ENCODE results near the gene ARF1.
A peak's percentile ranks its signal among the peaks of the same experiment; 100 is the strongest.

The ARF1 gene

GRCh38 chr1:228071839-228072657, 10.5 kb upstream of the ARF1 start:
- DNase-seq: no peak

- no peak for DNase-seq
Measured at GRCh38 chr1:228072658-228073043, 9.9 kb upstream of the ARF1 start.

- no peak for DNase-seq
Measured at GRCh38 chr1:228073061-228073856, 9.2 kb upstream of the ARF1 start.

GRCh38 chr1:228073857-228074545, 8.5 kb upstream of the ARF1 start:
- no peak for DNase-seq

DNA sequence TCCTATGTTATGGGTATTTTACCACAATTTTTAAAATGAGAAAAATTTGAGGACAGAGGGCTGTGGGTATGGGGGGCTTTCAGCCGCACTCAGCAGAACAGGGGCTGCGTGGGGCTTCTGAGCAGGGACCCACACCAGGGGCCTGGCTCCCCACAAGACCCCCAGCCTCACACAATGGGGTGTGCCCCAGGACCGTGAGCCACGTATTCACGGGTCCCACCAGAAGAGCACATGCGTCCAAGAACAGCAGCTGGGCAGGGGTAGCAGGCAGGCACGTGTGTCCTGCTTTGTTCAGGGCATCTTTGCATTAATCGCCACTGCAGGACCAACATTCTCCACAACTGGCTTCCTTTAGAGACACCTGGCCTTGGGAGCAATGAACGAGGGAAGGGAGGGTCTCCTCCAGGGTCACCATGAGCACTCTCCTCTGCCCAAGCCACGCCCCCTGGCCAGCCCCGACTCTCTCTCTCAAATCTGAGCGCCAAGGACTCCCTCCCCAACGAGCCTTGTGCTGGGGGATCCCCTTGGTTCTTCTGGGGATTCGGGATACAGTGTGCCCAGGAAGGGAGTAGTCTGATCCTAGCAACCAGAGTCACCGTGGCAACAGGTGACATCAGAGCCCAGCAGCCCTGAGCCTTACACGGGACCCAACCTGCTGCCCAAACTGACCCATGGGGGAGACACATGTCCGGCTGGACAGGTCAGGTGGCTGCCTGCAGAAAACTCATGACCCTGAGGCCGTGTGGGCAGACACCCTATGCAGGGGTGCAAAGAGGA, 7.4 kb upstream of the ARF1 start:
- no peak for DNase-seq

- DNase-seq: no peak
Measured at GRCh38 chr1:228075801-228076271, 6.7 kb upstream of the ARF1 start.

- DNase-seq: no peak
Measured at GRCh38 chr1:228076796-228077430, 5.6 kb upstream of the ARF1 start.

- no peak for DNase-seq
Measured at GRCh38 chr1:228077565-228078330, 4.8 kb upstream of the ARF1 start.

DNA sequence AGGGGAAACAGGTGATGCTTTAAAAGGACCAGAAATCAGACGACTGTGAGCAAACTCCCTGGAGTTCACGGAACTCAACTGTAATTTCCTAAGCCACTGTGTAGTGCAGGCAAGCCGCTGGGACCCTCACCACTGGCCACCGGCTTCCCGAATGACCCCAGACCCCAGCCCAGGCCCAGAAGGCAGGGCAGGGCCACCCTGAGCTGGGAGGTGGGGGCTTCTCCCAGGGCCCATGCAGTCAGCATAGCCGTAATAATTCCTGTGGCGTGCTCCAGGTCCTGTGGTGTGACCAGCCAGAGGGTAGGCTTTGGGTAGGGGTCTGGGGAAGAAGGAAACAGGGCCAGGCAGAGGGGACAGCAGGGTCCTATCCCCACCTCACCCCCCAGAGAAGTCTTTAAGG, 3.5 kb upstream of the ARF1 start:
- no peak for DNase-seq

DNA sequence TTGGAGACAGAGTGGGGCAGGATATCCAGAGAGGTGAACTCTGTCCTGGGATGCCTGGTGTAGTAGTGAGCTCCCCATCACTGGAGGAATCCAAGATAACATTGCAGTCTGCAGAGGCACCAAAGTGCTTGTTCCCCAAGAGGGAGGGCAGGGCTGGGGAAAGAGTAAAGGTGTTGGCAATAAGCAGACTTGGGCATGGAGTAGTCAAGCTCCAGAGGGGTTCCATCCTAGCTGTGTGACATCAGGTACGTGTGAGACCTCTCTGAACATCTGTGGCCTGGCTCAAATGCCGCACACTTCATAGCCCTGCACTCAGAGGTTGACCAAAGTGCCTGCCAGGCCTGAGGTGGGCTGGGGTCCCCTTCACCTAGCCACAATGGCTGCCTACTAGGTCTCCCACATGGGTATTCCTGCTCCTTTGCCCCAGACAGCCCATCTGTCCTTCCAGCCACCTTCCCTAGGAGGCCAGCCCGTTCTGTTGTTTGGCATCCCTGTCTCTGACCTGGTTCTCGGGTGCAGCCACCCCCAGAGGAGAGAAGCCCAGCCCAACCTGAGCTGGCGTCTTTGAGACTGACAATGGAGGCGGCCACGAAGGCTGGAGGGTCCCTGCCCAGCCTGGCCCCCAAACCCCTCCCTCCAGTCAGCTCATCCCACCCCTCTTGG, 2.8 kb upstream of the ARF1 start:
- no peak for DNase-seq

DNA sequence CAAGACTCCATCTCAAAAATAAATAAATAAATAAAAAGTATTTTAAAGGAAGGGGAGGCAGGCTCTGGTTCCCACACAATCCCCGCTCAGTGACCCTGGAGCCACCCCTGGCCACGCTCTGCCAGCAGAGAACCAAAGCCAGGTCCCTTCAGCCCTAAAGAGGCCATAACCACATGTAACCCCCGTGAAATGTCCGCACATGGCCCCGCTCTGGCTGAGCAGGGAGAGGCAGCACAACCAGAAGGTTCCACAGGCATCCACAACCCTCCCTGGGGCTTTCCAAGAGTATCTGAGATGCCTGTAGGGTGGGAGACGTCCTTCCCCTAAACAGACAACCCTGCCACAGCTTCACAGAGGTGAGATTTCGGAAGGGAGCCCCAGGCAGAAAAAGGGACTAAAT, 1.4 kb upstream of the ARF1 start:
- DNase-seq: no peak

- DNase-seq: no peak
Measured at GRCh38 chr1:228081578-228082213, 812 bp upstream of the ARF1 start.

DNA sequence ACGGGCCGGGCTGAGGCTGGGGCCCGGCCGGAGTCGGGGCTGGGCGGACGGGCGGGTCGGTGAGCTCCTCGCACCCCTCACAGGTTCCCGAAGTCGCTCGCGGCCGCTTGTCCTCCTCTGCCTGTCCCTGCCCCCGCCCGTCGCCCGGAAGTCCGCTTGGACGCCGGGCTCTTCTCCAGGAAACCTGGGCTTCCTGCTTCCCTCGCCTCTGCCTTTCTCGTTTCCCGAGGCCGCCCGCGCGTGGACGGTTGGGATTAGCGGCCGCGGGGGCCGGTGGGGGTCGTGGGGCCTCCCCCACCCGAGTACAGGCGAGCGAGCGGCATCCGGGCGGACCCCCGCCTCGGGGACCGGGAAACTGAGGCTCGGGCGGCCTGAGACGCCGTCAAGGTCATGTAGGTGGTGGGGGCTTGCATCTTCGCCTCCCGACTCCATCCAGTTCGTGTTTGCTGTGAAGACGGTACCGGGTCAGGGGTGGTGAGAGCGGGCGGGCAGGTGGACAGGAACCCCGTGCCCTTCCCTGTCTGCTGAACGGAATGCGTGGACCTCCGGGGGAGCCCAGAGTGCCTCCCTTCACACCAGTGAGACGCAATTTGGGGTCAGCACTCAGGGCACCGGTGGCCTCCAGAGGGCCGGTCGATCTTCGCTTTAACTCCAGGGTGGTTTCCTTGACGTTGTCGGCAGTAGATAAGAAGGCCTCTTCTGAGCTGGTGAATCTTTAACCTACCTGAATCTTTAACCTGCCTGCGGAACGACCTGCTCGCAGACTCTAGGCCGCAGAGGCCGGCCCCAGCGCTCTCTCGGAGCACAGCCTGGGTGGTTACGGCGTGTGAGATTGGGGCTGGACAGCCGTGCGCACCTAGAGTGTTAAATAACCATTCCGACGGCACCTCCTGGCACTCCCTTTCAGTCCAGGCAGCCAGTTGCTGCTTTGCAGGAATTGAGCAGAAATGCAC, 686 bp downstream of the ARF1 start:
- DNase-seq: no peak

DNA sequence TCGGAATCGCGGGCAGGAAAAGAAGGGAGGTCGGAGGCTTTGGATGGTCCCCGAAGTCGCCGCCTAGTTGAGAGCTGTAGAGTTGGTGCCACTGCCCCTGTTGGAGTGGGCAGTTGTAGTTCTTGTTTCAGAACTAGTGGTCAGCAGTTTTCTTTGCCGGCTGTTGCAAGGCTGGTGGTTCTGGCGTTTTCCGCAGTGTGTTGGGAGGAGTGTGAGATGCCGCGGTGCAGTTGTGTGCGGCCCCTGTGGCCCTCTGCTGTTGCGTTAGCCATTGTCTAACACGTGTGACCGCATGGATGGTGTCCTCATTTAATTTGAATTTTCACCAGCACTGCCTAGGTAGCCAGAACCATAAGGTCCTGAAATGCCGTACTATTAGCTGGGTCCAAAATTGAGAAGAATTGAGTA, 1.4 kb downstream of the ARF1 start:
- DNase-seq: no peak

- no peak for DNase-seq
Measured at GRCh38 chr1:228084325-228084724, 1.8 kb downstream of the ARF1 start.

DNA sequence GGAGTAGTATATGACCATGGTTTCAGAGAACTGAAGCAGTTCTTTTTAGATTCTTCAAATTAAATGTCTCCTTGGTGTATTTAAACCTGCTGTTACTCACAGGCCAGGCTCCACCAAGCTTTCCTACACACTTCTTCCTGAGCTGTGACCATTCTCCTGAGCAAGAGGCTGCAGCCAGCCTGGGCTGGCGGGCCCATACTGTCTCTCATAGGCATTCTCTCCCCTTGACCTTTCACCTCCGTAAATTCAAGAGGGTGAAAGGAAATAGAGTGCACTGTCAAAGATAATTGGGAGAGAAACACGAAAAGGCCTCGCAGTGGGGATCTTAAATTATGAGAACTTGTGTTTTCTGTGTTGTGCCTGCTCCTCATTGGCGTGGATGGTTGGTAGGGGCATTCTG, 2.3 kb downstream of the ARF1 start:
- DNase-seq: peak; percentile 7

GRCh38 chr1:228085287-228085951, 2.9 kb downstream of the ARF1 start:
- DNase-seq: no peak

- DNase-seq: no peak
Measured at GRCh38 chr1:228087771-228088251, 5.3 kb downstream of the ARF1 start.
